NCI-H128 (cell line): ENCODE data around the gene IRF7.
"Not testable (repeated sequence)": the region's sequence is repeated elsewhere in the genome, so short reads cannot be mapped to it uniquely, and the experiment has no call there.

ENCODE experiments used
- DNase-seq: peaks from one replicate; lab custom pipeline; 2025; ENCODE audit not compliant: unreplicated experiment; lab: John Stamatoyannopoulos, UW

Gene IRF7

DNA sequence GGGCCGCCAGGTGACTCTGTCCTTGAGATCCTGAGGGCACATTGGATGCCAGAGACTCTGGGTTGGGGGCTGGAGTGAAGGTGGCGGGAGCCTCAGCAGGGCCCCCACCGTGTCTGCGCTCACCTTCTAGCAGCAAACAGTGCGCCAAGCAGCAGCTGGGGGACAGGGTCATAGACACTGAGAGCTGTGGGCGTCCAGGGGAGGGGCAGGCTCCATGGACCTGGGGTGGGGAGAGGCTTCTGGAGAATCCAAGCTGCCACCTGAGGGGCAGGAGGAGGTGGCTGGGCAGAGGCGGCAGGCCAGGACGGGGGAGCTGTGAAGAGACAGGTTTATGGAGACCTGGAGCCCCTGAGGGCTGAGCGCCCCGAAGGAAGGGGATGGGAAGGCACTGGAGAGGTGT is 31.5 kb downstream of the IRF7 start:
- no peak for DNase-seq

DNA sequence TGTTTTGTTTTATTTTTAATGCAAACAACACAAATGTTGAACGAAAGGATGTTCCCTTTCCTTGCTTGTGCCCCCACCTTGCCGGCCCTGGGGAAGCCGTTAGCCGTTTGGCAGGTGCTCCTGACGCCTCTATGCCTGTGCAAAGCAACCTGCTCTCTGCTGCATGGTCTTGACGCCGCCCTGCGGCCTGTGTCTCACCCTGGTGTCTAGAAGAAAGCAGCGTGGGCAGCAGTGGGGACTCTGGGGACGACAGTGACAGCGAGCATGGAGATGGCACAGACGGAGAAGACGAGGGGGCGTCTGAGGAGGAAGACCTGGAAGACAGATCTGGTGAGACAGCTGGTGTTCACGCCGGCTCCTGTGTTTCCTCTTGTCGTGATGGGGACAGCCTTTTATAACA is 34.0 kb downstream of the IRF7 start:
- no peak for DNase-seq

DNA sequence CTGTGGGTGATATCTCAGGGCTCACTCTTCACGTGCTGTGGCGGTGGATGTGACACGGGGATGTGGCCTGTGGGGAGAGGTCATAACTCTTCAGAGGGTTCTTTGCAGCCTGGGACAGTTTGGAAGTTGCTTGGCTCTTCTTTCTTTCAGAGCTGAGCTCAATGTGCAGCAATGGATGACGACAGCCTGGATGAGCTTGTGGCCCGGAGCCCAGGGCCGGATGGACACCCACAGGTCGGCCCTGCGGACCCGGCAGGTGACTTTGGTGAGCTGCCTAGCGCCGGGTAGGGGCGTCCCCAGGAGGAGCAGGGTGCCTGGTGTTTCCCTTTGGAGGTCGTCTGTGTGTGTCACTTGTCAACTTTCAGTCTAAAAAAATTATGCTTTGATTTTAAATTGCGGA is 34.4 kb downstream of the IRF7 start:
- DNase-seq = no peak

DNA sequence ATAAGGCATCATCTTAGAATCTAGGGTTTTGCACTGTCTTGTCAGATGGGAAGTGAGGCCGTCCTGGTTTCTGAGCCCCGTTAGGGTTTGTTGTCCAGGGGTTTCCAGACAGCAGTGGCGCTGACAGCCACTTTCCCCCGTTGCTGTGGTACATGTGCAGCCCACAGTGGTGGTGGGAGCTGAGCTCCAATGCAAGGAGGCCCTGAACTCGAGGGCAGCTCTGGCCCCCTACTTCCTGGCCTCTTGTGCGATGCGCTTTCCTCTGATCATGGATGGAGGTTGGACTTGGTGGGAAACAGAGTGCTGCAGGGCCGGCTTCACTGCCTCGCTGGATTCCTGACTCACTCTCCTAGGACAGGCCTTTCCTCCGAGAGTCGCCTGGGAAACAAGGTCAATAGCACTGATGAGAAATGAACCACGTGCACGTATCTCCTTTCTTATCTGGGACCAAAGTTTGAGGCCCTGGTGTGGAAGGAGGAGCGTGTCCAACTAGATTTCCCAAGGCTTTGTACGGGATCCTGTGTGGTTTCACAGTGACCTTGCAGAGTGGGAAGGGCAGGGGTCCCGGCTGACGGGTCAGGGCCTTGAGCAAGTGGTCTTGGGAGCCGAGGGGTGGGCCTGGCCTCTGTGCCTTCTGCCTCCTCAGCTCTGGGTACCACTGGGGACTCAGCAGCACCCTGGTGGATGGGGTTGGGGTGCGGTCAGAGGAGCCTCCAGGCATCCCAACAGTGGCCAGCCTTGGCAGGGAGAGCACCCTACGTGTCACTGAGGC is 35.7 kb downstream of the IRF7 start:
- no peak for DNase-seq

DNA sequence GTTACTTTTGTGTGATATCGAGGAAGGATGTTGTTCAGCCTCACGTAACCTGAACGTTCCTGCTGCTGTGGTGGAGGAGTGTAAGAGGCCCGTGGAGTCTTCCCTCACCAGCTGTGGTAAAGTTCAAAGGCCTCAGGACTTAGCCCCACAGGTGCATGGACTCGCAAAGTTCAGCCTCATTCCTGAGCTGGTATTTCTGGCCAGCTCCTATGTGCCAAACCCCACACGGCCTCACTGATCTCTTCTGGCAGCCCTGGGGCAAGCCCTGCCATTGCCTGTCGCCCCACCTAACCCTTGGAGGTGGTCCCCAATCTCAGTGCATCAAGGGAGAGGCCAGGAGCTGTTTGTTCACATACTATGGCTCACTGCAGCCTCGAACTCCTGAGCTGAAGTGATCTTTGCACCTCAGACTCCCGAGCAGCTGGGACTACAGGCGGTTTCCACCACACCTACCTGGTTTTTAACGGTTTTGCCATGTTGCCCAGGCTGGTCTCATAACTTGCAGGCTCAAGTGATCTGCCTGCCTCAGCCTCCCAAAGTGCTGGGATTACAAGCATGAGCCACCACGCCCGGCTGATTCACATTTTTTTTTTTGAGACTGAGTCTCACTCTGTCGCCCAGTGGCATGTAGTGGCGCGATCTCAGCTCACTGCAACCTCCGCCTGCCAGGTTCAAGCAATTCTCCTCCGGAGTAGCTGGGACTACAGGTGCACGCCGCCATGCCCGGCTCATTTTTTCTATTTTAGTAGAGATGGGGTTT is 37.3 kb downstream of the IRF7 start:
- DNase-seq = no peak

DNA sequence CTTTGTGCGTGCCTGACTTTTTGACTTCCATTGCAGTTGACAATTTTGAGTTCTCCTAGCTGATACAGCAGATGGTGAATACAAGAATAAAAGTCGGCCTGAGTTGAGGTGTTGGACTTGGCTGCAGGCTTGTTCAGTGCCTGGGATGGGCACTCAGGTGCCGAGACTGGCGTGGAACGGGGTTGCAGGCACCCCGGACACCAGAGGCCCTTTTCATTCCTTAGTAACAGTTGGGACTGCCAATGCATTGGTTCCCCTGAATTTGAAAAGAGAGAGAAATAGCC is 38.2 kb downstream of the IRF7 start:
- DNase-seq = no peak

DNA sequence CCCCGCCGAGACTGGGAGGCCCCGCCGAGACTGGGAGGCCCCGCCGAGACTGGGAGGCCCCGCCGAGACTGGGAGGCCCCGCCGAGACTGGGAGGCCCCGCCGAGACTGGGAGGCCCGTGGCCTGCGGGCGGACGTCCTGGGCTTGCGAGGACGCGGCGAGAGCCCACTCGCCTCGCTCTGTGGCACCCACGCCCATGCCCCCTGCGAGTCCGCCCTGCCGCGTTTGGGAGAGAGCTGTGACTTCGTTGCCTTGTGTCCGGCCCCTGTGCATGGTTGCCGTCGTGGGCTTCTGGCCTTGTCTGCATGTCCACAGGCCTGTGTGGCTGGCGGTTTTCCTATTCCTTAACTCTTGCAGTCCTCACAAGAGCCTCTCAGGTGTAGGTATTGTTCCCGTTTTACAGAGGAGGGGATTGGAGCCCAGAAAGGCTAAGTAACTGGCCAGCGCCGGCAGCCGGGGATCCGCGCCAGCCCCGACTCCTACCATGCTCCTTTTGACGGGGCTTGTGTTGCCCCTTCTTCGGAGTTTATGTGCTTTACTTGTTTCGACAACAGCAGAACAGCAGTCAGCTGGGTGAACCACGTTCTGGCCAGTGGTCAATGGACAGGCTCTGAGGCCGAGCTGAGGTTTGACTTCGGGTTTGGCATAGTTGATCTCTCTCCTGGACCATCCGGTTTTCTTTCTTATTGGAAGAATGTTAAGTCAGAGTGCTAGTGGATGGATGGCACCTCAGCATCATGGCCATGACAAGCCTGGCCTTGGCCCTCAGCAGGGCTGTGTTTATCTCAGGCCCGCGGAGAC is 38.7 kb downstream of the IRF7 start:
- no peak for DNase-seq

DNA sequence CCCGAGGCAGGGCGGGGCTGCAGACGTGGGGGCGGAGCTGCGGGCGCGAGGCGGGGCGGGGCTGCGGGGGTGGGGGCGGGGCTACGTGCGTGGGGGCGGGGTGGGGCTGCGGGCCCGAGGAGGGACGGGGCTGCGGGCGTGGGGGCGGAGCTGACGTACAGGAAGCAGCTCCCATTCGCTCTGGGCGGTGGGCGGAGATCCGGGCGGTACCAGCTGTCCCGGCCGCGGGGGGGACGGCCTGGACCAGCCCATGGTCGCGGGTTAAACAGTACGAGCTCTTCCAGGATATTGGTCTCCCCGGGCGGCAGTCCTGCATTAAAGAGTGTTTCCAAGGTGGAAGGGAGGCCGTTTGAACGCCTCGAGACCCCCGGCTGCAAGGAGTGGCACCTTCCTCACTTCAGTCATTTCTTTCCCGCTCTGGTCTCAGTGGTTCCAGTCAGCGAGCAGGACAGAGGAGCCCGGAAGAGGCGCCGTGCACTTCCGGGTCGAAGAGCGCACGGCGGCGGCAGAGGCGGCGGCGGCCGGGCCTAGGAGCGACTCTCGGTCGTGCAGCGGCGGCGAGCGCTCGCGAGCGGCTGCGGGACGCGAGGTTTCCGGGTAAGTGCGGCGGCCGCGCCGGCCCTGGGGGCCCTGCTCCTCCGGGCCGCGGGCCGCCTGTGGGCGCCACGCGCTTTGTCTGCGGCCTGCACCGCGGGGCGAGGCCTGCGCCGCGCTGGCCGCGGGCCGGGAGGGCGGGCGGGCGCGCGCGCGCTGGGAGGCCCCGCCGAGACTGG is 39.6 kb downstream of the IRF7 start, which contains the start of gene PHRF1:
TSS of gene PHRF1 (plus strand) at position 475 of the 773 bp plus-strand sequence. CDS start 5,043 bp downstream, outside the sequence.
- peak; percentile 91 for DNase-seq

DNA sequence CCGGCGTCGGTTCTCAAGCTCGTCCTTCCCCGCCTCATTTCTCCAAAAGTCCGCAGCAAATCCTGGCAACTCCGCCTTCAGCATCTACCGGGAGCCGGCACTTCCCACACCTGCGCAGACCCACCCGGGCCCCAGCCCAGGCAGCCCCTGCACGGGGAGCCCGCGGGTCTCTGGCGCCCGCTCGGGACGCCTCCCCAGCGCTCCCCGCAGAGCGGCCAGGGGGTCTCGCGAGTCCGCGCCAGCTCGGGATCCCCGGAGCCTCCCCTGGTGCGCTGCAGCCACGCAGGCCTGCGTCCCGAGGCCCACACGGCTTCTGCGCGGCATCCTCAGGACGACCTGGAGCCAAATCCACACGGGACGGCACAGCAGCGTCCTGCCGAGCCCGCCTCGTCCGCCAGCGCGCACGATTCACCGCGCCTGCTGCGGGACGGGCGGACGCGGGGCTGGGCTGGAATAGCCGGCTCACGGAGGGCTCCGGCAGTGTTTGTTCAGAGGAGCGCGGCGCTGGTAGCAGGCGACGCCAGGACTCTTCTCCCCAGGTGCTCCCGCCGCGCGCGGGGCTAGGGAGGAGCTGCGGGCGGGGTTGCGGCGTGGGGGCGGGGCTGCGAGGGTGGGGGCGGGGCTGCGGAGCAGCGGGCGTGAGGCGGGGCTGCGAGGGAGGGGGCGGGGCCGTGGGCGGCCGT is 40.3 kb downstream of the IRF7 start:
- peak; percentile 74 for DNase-seq

DNA sequence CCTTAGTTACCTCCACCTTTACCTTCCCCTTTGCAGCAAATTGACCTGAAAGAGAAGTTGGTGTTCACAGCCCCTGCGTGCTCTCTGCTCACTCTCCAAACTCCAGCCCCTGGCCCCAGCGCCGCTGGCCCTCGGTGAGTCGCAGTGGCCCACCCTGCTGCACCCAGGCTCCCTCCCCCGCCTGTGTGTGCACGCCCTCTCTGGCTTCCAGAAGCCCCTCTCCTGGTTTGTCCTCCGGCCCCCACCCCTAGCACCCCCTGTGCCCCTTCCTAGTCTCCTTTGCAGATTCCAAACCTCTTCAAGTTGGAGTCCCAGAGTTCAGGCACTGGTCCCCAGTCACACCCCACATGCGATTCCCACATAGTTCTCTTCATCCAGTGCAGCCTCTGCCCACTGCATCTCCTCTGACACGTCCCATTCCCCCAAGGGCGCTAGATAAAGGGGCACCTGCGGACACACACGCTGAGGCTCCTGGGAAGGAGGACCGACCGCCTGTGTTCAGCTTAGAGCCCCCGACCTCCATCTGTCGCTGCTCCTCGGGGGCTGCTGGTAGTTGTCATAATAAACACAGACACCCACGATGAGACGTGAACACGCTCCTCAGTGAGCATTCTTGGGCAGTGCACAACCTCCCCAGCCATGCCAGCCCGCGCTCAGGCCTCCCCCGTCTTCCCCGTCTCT is 41.0 kb downstream of the IRF7 start:
- no peak for DNase-seq

DNA sequence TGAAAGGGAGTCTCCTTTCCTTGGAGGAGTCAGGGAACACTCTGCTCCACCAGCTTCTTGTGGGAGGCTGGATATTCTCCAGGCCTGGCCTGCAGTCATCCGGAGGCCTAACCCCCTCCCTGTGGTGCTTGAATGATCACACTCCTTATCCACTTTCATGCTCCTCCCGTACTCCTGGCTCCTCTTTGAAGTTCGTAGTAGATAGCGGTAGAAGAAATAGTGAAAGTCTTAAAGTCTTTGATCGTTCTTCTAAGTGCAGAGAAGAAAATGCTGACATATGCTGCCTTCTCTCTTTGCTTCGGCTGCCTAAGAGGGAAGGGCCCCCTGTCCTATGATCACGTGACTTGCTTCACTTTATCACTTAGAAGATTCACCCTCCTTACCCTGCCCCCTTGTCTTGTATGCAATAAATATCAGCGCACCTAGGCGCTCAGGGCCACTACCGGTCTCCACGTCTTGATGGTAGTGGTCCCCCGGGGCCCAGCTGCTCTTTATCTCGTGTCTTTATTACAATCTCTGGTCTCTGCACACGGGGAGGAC is 41.6 kb downstream of the IRF7 start:
- not testable (repeated sequence) for DNase-seq

DNA sequence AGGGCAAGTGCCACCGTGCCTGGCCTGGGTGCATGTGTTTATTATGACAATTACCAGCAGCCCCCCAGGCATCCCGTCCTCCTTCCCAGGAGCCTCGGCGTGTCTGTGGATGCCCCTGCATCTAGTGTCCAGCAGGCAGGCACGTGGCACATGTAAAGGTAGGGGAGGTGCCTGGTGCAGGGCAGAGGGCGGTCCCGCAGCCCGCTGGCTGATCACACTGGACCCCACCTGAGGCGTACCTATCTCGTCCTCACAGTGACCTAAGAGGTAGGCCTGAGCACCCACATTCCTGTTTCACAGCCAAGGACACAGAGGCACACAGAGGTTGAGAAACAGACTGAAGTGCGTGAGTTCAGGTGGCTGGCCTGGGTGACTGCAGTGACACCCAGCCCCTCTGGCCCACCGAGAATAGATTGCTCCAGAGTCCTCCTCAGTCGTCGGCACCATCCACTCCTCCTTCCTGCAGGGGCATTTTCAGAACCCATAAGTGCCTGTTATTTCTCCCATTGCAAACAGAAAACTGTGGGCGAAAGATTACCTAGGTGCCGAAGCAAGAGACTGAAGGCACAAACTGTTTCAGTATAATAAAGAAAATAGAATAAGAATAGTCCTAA is 42.5 kb downstream of the IRF7 start:
- no peak for DNase-seq

DNA sequence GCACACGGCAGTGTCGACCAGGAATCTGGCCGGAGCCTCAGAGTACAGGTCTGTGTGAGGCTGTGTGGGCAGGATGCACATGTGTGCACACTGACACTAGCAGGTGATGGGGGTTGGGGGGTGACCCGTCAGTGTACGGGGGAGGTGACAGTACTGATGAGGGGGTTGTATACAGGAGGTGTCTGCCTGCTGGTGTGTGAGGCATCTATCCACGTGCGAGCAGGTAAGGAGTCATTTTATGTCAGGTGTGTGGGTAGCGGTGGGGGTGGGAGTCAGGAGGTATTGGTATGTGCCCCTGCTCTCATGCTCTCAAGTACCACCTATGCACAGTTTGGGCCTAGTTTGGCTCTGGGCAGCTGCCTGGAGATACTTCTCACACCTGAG is 44.0 kb downstream of the IRF7 start:
- no peak for DNase-seq

DNA sequence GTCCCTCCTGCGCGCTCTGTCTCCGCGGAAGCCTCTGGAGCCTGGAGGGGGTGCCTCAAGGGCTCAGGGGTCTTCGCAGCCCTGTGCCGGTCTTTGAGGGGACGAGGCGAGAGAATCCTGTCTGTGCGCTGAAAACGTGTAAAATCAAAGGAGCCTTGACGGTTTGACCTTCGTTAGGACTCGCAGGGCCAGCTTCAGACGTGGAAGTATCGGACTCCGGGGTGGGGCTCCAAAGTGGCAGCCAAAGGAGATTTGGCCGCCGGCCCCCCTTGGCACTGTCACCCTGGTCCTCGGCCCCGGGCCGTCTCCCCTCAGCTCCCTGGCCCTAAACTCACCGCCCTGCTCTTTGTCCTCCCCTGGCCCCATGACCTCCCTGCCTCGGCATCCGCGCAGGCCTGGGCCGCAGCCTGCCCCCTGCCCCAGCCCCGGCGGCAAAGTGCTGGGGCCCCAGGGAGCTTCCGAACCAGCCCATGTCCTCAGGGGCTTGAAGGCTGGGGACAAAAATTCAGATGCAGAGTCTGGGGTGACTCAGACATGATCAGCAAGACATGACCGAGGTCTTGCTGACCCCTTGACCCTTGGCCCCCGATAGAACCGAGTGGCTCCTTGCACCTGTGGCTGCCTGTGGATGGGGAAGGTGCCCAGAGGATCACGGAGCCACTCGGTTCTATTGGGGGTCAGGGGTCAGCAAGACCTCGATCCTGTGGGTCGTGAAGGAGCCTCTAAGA is 46.4 kb downstream of the IRF7 start:
- no peak for DNase-seq

DNA sequence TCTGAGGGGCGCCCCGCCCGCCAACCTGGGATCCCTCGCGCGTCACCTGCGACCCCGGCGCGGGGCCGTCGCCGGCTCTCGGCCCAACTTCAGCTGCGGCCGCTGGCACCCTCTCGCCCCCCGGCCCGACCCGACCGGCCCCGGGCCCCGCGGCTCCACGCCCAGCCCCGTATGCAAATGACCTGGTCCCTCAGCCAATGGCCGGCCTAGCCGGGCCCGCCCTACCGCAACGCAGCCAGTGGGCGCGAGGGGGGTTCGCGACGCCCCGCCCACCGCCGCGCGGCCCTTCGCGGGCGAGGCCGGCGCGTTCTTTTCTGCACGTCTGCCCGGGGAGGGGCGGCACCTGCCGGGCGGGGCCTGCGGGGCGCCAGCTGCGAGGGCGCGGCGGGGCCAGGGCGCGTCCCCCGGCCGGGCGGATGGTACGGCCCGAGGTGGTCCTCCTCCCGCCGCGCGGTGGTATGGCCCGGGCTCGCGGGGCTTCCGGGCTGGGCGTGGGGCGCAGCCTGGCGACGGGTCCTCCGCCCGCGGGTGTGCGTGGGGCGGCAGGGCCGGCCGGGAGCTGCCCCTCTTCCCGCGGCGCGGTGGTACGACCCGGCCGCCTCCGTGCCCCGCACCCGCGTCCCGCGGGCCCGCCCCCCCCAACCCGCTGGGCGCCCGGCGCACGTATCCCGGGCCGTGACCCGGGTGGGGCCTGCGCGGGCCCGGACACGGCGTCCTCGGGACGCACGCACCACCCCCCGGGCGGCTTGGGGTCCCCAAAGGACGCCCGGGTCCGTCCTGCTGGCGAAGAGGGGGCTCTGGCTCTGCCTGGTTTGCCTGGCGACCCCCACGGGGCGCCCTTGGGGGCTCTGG is 47.2 kb downstream of the IRF7 start:
- DNase-seq = peak; percentile 92

DNA sequence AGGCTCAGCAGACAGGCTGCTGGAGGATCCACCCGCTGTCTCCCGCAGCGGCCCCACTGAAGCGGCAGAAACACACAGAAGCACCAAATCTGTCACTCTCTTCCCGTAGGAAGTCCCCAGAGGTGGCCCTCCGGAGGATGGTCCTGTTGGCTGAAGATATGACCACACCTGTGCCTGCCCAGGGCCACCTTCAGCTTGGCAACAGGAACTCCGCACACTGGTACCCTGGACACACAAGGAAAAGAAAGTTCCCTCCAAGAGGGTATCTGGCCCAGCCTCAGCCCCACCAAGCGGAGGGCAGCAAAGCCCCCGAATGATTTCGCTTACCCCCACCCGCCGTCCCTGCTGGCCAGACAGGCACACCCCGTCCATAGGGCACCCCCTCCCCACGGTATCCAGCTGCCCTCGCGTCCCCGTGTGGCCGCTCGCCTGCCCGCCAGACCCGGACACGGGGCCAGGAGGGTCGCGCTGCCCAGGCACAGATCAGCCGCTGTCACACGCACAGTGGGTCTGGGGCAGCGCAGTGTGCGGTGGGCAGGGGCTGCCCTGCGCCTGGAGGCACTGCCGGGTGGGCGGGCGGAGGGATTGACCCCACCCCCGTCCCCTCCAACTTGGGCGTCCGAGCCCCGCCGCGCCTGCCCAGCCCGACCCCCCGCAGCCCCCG is 48.0 kb downstream of the IRF7 start:
- DNase-seq = no peak

DNA sequence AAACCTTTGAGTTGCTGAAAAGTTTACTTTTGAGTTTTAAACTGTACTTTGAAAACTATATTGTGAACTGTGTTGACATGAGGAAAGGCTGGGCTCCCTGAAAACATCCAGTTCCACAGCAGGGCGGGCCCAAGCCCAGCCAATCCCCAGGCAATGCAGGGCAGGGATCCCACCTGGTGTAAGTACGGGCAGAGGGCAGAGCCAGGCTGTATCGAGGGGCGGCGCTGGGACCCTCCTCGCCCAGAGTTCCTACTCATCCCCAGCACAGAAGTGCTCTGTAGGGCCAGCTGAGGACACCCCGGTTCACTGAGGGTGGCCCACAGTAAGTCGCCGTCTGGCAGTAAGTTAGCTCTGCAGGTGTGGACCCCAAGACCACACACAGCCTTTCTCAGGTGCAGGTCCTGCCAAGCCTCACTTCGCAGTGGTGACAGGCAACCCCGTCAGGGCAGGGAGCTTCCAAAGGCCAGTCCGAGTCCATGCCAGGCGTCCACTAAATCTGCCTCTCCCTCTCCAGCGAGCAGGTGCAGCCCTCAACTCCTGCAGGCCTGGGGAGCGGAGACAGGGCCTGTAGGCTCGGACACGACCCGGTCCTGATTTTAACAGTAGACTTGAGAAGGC is 48.6 kb downstream of the IRF7 start:
- no peak for DNase-seq
